SU-DHL-6 (cell line): ENCODE data around the gene G6PC3.

Experiments used
- CTCF ChIP-seq: fragments of 200-600 bp; sonication (generic); IDR thresholded peaks from one replicate; pipeline ENCODE4 v1.5.1; 2017; ENCODE audit warnings: antibody characterized with exemption, mild to moderate bottlenecking, low read length, moderate library complexity; ENCODE audit not compliant: insufficient read depth, poor library complexity, severe bottlenecking
- EZH2phosphoT487 ChIP-seq: fragments of 200-600 bp; sonication (generic), shearing (Covaris generic); conservative IDR thresholded peaks from 2 replicates; pipeline ENCODE4 v1.6.1; 2018; ENCODE audit warnings: mild to moderate bottlenecking, antibody characterized with exemption, low read length, moderate library complexity, mixed read lengths

- no peak for TF ChIP-seq CTCF
- TF ChIP-seq EZH2phosphoT487: no peak
Observed at GRCh38 chr17:44045486-44045885, 25.0 kb upstream of the G6PC3 start.
